HUES64 (cell line): ENCODE measurements around the gene ZNF385B.

Source experiments
- H3K27ac ChIP-seq: 2 replicates; pipeline ENCODE4 v1.7.0; 2013; ENCODE audit warnings: low read depth, low read length, inconsistent platforms
- H3K27me3 ChIP-seq: 2 replicates; pipeline ENCODE4 v1.6.1; 2013; ENCODE audit warnings: mild to moderate bottlenecking, low read length; ENCODE audit not compliant: insufficient read depth
- H3K36me3 ChIP-seq: 2 replicates; pipeline ENCODE4 v1.6.1; 2013; ENCODE audit warnings: mild to moderate bottlenecking, low read length; ENCODE audit not compliant: insufficient read depth
- H3K4me1 ChIP-seq: 2 replicates; pipeline ENCODE4 v1.6.1; 2013; ENCODE audit warnings: mild to moderate bottlenecking, low read length, moderate library complexity; ENCODE audit not compliant: insufficient read depth
- H3K4me3 ChIP-seq: 2 replicates; pipeline ENCODE4 v1.5.1; 2013; ENCODE audit warnings: mild to moderate bottlenecking, low read length, moderate library complexity
- H3K9ac ChIP-seq: 2 replicates; pipeline ENCODE4 v1.6.1; 2013; ENCODE audit warnings: mild to moderate bottlenecking, low read depth, low read length
- H3K9me3 ChIP-seq: 2 replicates; pipeline ENCODE4 v1.6.1; 2013; ENCODE audit warnings: low read depth, low read length; ENCODE audit not compliant: insufficient read depth
- WGBS: fragments of 150-250, 120-280 bp; methylation state at CpG from one replicate; pipeline ENCODE4 v1.1.7; 2013; ENCODE audit warnings: missing lambda C conversion rate; 5-methylcytosine and 5-hydroxymethylcytosine counted together

ZNF385B gene

DNA sequence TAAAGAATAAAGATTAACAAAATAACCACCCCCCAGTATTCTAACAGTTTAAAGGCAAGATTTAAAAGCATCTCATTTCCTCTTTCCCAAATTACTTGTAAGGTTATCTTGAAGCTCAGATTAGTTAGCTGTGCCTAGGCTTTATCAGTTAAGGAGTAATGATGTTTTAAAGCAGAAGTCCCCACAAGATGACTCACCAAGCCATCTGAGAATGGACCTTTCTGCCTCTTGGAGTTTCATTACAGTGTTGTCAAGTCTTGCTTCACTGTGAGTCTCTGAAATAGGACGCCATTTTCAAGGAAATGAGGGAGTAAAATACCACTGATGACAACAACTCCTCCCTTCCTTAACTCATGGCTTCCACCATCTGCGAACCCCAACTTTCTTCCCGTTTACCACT is 35.9 kb downstream of the ZNF385B start:
- no peak overlapping the region for H3K27ac ChIP-seq
- whole genome bisulfite sequencing = 88% methylated on average over 3 of the region's 3 CpGs
- no peaks in the 10 kb centered on the region for H3K36me3 ChIP-seq
- no peaks in the 10 kb centered on the region for H3K27me3 ChIP-seq
- H3K4me1 ChIP-seq = peaks cover 22% of the 10 kb centered on the region
- no peak overlapping the region for H3K9ac ChIP-seq
- no peak overlapping the region for H3K4me3 ChIP-seq
- H3K9me3 ChIP-seq = no peaks in the 10 kb centered on the region

DNA sequence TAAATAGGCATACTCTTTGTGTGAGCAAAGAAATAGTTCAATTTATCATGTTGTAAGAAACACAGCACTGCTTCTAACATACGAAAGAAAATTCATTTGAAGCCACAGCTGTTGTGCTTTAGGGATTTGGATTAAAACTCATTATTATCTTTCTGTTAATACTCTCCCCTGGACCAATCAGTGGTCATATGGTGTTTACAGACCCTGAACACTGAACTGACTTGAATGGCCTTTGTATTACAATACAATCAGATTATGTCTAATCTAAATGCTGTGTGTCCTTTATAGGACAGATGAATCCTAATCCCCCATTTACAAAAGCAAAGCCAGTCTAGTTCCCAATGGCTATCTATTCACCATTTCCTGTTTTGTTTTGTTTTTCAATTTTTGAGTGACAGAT is 36.5 kb downstream of the ZNF385B start:
- no peak overlapping the region for H3K9ac ChIP-seq
- no peaks in the 10 kb centered on the region for H3K9me3 ChIP-seq
- H3K36me3 ChIP-seq = no peaks in the 10 kb centered on the region
- WGBS = 100% methylated on average over 1 of the region's 1 CpG
- no peak overlapping the region for H3K4me3 ChIP-seq
- H3K27me3 ChIP-seq = no peaks in the 10 kb centered on the region
- no peak overlapping the region for H3K27ac ChIP-seq
- H3K4me1 ChIP-seq = peaks cover 22% of the 10 kb centered on the region

DNA sequence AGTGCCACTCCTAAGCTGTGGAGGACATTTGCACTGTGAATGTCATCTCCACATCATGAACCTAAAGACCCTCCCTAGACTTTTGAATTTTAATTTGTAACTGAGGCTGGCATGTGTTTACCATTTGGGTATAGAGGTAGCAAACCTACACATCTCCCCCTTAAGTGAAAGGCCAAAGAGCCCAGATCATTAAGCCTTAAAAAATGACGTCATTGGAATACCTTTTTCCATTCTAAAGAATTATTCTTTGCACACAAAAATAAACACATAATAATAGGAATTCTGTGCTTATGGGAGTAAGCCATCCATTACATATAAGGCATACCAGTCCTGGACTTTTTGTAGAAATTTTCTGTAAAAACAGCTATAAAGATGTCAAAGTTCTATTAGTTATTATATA is 38.9 kb downstream of the ZNF385B start:
- Histone ChIP-seq H3K9me3 (no peaks in the 10 kb centered on the region), H3K27me3 (no peaks in the 10 kb centered on the region), H3K27ac (no peak overlapping the region), H3K4me1 (peaks cover 22% of the 10 kb centered on the region), H3K36me3 (no peaks in the 10 kb centered on the region), H3K4me3 (no peak overlapping the region), H3K9ac (no peak overlapping the region)
- WGBS = 100% methylated on average over 1 of the region's 1 CpG

DNA sequence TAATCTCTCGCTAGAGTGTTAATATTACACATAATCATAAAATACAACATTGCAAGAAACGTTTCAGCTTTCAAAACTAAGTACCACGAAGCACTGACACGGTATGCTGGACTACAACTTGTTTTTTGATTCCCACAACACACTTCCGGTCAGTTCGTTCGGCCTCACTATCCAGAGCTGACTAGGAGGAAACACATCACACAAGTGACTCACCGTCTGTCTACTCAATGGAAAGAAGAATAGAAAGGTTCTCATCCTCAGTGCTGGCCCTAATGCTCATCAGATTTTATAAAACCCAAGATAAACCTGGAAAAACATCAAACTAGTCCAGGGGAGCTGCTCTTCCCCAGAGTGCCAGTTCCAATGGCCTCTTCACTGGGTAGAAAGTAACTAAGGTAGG is 42.9 kb downstream of the ZNF385B start:
- 89% methylated on average over 8 of the region's 8 CpGs for WGBS
- Histone ChIP-seq H3K9ac (no peak overlapping the region), H3K36me3 (no peaks in the 10 kb centered on the region), H3K9me3 (no peaks in the 10 kb centered on the region), H3K27ac (no peak overlapping the region), H3K4me1 (no peaks in the 10 kb centered on the region), H3K4me3 (no peak overlapping the region), H3K27me3 (no peaks in the 10 kb centered on the region)

DNA sequence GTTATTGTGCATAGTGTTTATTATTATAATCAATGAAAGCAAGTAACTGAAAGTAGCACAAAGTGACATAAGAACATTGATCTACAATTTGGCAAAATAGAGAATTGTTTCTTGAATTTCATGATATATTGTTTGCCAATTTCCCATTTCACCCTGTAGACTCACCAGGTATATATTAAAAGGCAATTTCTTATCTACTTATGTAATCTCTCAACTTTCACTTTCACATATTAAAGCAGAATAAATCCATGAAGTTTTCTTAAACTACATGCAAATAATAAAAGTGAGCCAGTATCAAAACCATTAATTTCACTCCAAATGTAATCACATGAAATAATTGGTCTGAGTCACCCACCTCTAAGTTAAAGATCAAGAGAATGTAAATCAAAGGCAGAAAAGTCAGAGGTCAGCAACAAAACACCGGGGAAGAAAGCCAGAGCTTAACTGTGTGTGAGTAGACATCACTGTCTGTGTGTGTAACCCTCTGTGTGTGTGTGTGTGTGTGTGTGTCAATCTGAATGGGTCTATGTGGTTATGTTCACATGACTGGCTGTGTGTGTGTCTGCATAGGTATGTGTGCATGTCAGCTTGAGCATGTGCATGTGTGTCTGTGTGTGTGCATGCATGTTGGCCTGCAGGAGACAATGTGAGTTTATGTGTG is 44.1 kb downstream of the ZNF385B start:
- H3K27me3 ChIP-seq = no peaks in the 10 kb centered on the region
- H3K27ac ChIP-seq = no peak overlapping the region
- H3K9me3 ChIP-seq = no peaks in the 10 kb centered on the region; the same call in 1 of the 2 replicates
- H3K36me3 ChIP-seq = no peaks in the 10 kb centered on the region
- no peak overlapping the region for H3K9ac ChIP-seq
- WGBS = 75% methylated on average over 1 of the region's 1 CpG
- no peaks in the 10 kb centered on the region for H3K4me1 ChIP-seq
- H3K4me3 ChIP-seq = no peak overlapping the region

DNA sequence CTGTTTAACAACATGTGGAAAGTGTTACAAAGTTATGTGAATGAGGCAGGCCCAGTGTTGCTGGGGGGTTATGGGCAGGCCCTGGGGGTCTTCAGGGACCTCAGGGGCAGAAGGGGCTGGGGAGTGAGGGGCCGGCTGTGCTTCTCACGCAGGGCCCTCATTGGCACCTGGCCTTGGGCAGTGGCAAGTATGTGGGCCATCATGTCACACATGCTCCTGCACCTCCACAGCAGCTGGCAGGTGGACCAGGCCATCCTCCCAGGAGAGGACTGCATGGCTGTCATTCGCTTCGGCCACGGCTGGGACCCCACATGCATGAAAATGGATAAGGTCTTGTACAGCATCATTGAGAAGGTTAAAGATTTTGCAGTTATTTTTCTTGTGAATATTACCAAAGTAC is 47.4 kb downstream of the ZNF385B start:
- H3K9ac ChIP-seq = no peak overlapping the region
- H3K4me3 ChIP-seq = no peak overlapping the region
- 94% methylated on average over 5 of the region's 5 CpGs for WGBS
- no peak overlapping the region for H3K27ac ChIP-seq
- peaks cover 3% of the 10 kb centered on the region; the same call in 1 of the 2 replicates for H3K9me3 ChIP-seq
- H3K36me3 ChIP-seq = no peaks in the 10 kb centered on the region
- no peaks in the 10 kb centered on the region for H3K27me3 ChIP-seq
- H3K4me1 ChIP-seq = no peaks in the 10 kb centered on the region

DNA sequence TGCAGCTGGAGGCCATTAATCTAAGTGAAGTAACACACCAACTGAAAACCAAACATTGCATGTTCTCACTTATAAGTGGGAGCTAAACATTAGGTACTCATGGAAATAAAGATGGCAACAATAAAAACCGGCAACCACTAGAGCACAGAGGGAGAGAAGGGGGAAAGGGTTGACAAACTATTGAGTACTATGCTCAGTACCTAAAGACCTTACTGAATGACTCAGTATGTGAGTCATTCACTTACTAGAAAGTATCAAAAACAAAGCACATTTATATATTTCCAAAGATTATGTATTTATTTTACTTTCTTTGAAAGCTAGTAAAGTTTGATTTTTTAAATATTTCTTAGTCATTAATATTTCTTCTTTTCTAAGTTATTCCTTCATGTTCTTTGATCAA is 48.9 kb downstream of the ZNF385B start:
- no peak overlapping the region for H3K4me3 ChIP-seq
- no peaks in the 10 kb centered on the region for H3K4me1 ChIP-seq
- peaks cover 3% of the 10 kb centered on the region; the same call in 1 of the 2 replicates for H3K9me3 ChIP-seq
- no peak overlapping the region for H3K9ac ChIP-seq
- H3K36me3 ChIP-seq = no peaks in the 10 kb centered on the region
- no peak overlapping the region for H3K27ac ChIP-seq
- no peaks in the 10 kb centered on the region for H3K27me3 ChIP-seq
- WGBS = 100% methylated on average over 1 of the region's 1 CpG

DNA sequence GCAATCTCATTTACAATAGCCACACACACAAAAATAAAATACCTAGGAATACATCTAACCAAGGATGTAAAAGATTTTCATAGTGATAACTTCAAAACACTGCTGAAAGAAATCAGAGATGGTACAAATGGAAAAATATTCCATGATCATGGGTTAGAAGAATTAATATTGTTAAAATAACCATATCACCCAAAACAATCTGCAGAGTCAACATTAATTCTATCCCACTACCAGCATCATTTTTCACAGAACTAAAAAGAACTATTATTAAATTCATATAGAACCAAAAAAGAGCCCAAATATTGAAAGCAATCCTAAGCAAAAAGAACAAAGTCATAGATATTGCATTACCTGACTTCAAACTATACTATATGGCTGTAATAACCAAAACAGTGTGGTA is 50.4 kb downstream of the ZNF385B start:
- H3K27me3 ChIP-seq = no peaks in the 10 kb centered on the region
- H3K36me3 ChIP-seq = no peaks in the 10 kb centered on the region
- H3K4me3 ChIP-seq = no peak overlapping the region
- no peaks in the 10 kb centered on the region for H3K4me1 ChIP-seq
- H3K27ac ChIP-seq = no peak overlapping the region
- peaks cover 3% of the 10 kb centered on the region; the same call in 1 of the 2 replicates for H3K9me3 ChIP-seq
- H3K9ac ChIP-seq = no peak overlapping the region

DNA sequence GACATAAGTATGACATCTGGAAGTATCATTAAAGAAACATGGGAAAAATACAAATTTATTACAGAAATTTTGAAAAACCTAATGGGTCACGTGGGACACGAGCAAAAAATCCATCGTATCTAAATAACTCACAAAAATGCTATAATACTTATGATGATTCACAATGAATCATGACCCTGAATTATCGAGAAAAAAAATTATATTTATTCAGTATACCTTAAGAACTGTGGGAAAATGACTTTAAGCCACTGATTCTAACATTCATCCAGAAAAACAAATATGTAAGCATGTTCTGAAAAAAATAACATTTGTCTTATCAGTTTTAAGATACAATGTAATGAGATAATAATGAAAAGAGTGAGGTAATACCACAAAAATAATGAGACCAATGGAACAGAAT is 51.8 kb downstream of the ZNF385B start:
- Histone ChIP-seq H3K36me3 (no peaks in the 10 kb centered on the region), H3K4me3 (no peak overlapping the region), H3K9ac (no peak overlapping the region), H3K9me3 (peaks cover 3% of the 10 kb centered on the region; the same call in 1 of the 2 replicates), H3K27me3 (no peaks in the 10 kb centered on the region), H3K4me1 (no peaks in the 10 kb centered on the region), H3K27ac (no peak overlapping the region)
- 92% methylated on average over 4 of the region's 4 CpGs for WGBS

DNA sequence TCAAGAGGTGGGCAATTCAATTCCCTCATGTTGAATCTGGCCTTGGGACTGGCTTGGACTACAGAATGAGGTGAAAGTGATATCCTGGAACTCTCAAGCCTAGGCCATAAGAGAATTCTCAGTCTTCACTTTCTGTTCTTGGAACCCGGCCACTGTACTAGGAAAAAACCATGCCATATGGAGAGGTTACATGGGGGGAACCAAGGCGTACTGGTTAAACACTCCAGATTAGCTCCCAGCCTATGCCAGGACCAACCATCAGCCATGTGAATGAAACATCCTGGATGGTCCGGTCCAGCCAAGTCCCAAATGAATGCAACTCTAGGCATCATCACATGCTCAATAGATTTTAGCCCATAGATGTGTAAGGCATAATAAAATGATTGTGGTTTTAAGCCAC is 56.4 kb downstream of the ZNF385B start:
- H3K27ac ChIP-seq = no peak overlapping the region
- H3K4me1 ChIP-seq = peaks cover 7% of the 10 kb centered on the region; the same call in 1 of the 2 replicates
- no peaks in the 10 kb centered on the region for H3K9me3 ChIP-seq
- no peak overlapping the region for H3K4me3 ChIP-seq
- no peaks in the 10 kb centered on the region for H3K36me3 ChIP-seq
- WGBS = 95% methylated on average over 3 of the region's 3 CpGs
- no peak overlapping the region for H3K9ac ChIP-seq
- H3K27me3 ChIP-seq = no peaks in the 10 kb centered on the region

DNA sequence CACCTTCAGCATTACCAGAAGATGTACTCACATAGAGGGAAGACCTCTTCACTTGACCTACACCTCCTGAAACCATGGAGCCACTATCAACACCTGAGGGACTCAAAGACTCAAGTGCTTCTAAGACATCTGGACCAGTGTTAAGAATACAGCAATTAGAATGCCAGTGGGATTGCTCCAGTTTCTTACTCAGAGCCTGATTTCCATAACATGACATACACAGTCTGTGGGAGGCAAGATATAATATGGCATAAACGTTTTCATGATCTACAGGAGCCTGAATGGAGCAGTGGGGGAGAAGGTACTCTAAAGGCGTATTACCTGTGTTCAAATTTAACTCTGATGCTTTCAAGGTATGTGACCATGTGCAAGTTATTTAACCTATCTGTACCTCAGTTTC is 57.2 kb downstream of the ZNF385B start:
- Histone ChIP-seq H3K4me3 (no peak overlapping the region), H3K9me3 (no peaks in the 10 kb centered on the region), H3K9ac (no peak overlapping the region), H3K27ac (no peak overlapping the region), H3K27me3 (no peaks in the 10 kb centered on the region), H3K36me3 (no peaks in the 10 kb centered on the region), H3K4me1 (peaks cover 7% of the 10 kb centered on the region; the same call in 1 of the 2 replicates)
- 86% methylated on average over 2 of the region's 2 CpGs for WGBS
